Uterus (tissue), 4 donors: ENCODE data around the gene WDR4. TPM values are rescaled to one million over a fixed set of nuclear protein-coding genes. Genes with fewer than 3 reads are reported as not detected.
"Not testable (repeated sequence)": the region's sequence is repeated elsewhere in the genome, so short reads cannot be mapped to it uniquely, and the experiment has no call there.

ENCODE experiments used
- DNase-seq, 2 donors: peaks; one replicate each; pipeline ENCODE4 v3.0.0-alpha.2; 2019 to 2020
- H3K27ac ChIP-seq, 2 donors: fragments of 200-600 bp; sonication (generic); 1 replicate in 1 of 2; 2 replicates in 1 of 2; pipeline ENCODE4 v1.5.1; 2016 to 2018
- H3K27me3 ChIP-seq, 2 donors: fragments of 200-600 bp; sonication (generic); one replicate each; pipeline ENCODE4 v1.5.1; 2018 to 2019; ENCODE audit warnings: control low read depth in 1 of 2
- H3K36me3 ChIP-seq, 2 donors: fragments of 200-600 bp; sonication (generic); one replicate each; pipeline ENCODE4 v1.5.1; 2019; ENCODE audit warnings: control low read depth in 1 of 2
- H3K4me1 ChIP-seq, 2 donors: fragments of 200-600 bp; sonication (generic); one replicate each; pipeline ENCODE4 v1.5.1; 2018 to 2019; ENCODE audit warnings: control low read depth in 1 of 2
- H3K4me3 ChIP-seq, 2 donors: fragments of 200-600 bp; sonication (generic); 1 replicate in 1 of 2; 2 replicates in 1 of 2; pipeline ENCODE4 v1.5.1; 2018 to 2019; ENCODE audit warnings: mild to moderate bottlenecking in 1 of 2
- H3K9me3 ChIP-seq, 2 donors: fragments of 200-600 bp; sonication (generic); one replicate each; pipeline ENCODE4 v1.5.1; 2019; ENCODE audit warnings: control low read depth in 1 of 2
- POLR2A ChIP-seq, 2 donors: fragments of 450-650 bp; IDR thresholded peaks; one replicate each; pipeline ENCODE4 v1.6.1; 2016; ENCODE audit warnings: antibody characterized with exemption in 2 of 2, mild to moderate bottlenecking in 1 of 2, moderate library complexity in 1 of 2
- intact Hi-C: fragments of 100-400 bp; cut with DNase I; formaldehyde crosslinking; loops from one replicate; pipeline ENCODE4 v1.15.1; 2023; ENCODE audit warnings: low total_unique reads
- total RNA-seq, 4 donors: library from RNA; depleted of rRNA in 3 of 4; stranded (reverse); fragments of >200 nt in 3 of 4; gene quantifications; one replicate each; pipeline versions ENCODE4 v1.1.0 to v1.2.4, GENCODE V29; 2014 to 2023
- TF ChIP-seq, protein P1 (sequence below), 4 experiments: fragments of 200-600 bp in 2 of 4; fragments of 450-650 bp in 2 of 4; sonication (generic) in 2 of 4; IDR thresholded peaks; one replicate each; pipeline ENCODE4 v1.5.1; 2016 to 2019; ENCODE audit warnings: antibody characterized with exemption in 4 of 4, mild to moderate bottlenecking in 2 of 4, moderate library complexity in 1 of 4
- donor health status: DM: yes; HTN: yes; CAD: no.

Gene WDR4
- total RNA-seq, 4 donors from 2014 or later: 6.4 to 19.1 (median 17.8) TPM; not detected in 1

DNA sequence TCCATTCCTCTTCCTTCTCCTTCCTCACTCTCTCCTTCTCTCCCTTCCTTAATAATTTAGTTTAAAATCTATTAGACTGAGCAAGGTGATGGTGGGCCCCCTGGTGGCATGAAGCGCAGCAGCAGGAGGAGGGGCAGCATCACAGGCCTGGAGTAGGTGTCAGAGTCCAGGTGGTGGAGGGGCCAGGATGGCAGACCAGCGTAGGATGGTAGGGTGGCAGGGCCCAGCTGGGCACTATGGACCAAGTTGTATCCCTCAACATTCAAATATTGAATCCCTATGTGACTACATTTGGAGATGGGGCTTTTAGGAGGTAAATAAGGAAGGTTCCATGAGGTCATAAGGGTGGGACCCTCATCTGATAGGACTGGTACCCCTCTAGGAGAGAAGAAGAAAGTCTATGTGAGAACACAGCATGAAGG lies 61.0 kb downstream of the WDR4 start:
- Histone ChIP-seq H3K4me1 (no peaks in the 10 kb centered on the region), H3K4me3 (no peak overlapping the region), H3K27ac (no peak overlapping the region), H3K27me3 (no peaks in the 10 kb centered on the region), H3K9me3 (no peaks in the 10 kb centered on the region), H3K36me3 (no peaks in the 10 kb centered on the region)
- peak; percentile 52 for DNase-seq
- intact Hi-C loops: no loop called here
- TF ChIP-seq, protein P1, sequence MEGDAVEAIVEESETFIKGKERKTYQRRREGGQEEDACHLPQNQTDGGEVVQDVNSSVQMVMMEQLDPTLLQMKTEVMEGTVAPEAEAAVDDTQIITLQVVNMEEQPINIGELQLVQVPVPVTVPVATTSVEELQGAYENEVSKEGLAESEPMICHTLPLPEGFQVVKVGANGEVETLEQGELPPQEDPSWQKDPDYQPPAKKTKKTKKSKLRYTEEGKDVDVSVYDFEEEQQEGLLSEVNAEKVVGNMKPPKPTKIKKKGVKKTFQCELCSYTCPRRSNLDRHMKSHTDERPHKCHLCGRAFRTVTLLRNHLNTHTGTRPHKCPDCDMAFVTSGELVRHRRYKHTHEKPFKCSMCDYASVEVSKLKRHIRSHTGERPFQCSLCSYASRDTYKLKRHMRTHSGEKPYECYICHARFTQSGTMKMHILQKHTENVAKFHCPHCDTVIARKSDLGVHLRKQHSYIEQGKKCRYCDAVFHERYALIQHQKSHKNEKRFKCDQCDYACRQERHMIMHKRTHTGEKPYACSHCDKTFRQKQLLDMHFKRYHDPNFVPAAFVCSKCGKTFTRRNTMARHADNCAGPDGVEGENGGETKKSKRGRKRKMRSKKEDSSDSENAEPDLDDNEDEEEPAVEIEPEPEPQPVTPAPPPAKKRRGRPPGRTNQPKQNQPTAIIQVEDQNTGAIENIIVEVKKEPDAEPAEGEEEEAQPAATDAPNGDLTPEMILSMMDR (IDR thresholded peaks at IDR 0.05): peak; percentile 67 to 82 (median 75)
- no peak for TF ChIP-seq POLR2A (IDR thresholded peaks at IDR 0.05)

DNA sequence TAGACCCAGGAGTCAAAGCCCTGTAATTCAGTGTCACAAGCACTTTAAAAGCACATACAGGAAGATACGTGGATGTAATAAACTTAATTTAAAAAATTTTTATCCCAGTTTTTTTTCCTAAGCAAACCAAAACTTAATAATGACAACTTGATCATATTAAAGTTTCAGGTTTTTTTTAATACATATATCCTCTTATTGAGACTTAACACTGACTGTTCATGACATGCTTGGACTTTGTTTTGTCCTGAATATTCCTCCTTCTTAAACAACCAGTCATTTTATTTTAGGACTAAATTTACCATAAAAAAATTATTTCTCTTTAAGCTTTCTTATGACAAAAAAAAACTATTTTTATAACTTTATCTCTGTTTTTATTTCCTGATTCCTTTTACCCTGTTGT lies 64.1 kb downstream of the WDR4 start:
- intact Hi-C loops: no loop called here
- no peaks in the 10 kb centered on the region for H3K4me1 ChIP-seq
- TF ChIP-seq, protein P1 (IDR thresholded peaks at IDR 0.05): no peak
- no peak for TF ChIP-seq POLR2A (IDR thresholded peaks at IDR 0.05)
- no peak overlapping the region for H3K27ac ChIP-seq
- no peak overlapping the region for H3K4me3 ChIP-seq
- no peaks in the 10 kb centered on the region for H3K9me3 ChIP-seq
- no peaks in the 10 kb centered on the region for H3K27me3 ChIP-seq
- DNase-seq: no peak
- no peaks in the 10 kb centered on the region for H3K36me3 ChIP-seq

DNA sequence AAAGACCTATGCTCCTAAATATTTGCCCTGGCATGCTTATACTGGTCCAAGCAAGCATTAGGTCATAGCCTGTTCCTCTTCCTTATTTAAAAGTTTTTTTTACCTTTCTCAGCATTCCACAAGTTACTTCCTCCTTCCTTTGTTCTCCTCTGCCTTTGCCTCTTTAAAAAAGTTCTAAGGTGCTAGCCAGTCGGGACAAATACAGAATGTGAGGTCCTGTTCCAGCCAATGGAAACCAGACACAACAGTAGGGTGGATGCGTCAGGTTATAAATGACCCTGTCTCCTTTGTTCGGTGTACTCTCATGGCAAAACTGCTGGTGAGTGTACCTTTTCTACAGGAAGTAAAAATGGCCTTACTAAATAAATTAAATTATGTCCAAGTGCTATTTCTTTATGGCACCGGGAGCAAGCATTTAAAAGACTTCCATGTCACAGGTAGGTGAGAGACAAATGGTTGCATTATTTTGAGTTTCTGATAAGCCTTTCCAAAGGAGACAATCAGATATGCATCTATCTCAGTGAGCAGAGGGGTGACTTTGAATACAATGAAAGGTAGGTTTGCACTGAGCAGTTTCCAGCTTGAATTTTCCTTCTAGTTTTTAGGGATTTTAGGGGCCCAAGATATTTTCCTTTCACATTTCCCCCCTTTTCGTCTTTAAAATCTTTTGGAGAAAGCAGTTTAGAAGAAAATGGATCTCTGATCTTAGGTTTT lies 66.7 kb downstream of the WDR4 start:
- H3K4me3 ChIP-seq, DNase-seq, intact Hi-C loops, H3K4me1 ChIP-seq, H3K27me3 ChIP-seq, H3K27ac ChIP-seq, H3K36me3 ChIP-seq, H3K9me3 ChIP-seq: not testable (repeated sequence)
- TF ChIP-seq POLR2A (IDR thresholded peaks at IDR 0.05): peak in 1 of 2 donors; percentile 33

DNA sequence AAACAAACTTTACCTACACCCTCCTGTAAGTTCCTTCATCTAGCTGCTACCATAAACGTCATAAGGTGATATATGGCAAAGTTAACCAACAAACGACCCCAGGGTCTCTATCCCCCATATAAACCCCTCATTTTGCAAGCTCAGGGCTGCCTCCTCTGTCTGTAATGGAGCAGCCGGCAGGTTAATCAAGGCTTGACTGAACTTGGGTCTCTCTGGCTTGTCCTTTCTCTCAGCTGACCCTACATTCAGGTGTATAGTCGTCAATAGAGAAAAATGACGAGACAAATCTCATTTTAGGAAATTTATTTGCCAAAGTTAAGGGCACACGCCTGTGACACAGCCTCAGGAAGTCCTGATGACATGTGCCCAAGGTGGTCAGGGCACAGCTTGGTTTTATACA lies 67.4 kb downstream of the WDR4 start:
- Histone ChIP-seq H3K4me3 (no peak overlapping the region), H3K4me1 (no peaks in the 10 kb centered on the region), H3K27ac (no peak overlapping the region), H3K27me3 (no peaks in the 10 kb centered on the region), H3K36me3 (no peaks in the 10 kb centered on the region), H3K9me3 (no peaks in the 10 kb centered on the region)
- DNase-seq: no peak
- intact Hi-C loops: no loop called here
- TF ChIP-seq POLR2A (IDR thresholded peaks at IDR 0.05): no peak

DNA sequence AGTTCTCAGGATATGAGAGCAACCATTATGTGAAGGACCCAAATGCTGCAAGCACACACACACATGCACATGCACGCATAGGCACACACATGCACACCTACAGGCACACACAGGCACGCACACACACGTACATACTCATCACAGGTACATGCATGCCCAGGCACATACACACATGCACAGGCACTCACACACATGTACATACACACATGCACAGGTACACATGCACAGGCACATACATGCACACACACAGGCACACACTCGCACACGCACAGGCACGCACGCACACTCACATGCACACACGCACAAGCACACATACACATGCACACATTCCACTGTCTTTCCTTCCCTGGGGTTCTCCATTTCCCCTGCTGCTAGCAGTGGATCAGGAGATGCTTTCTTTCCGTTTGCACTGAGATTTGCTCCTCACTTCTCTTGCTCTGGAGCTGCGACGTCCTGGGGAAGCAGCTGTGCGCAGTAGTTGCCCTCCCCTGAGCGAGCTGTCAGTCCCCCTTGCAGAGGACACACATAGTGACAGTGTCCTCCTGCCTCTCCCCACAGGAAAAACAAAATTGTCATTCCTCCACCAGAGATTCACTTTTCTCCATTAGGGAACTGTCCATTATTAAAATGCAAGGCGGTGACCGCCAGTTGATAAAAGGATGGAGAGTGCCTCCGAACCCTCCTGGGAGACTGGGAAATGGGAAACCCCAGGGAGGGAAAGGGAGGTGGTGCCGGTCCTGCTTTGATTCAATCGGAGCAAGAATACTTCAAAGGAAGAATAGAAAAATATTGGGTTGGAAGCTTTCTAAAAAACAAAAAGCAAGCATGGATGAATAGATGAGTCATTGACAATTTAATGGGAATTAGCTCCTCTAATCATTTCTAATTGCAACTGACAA lies 69.5 kb downstream of the WDR4 start:
- TF ChIP-seq POLR2A (IDR thresholded peaks at IDR 0.05): no peak
- TF ChIP-seq, protein P1 (IDR thresholded peaks at IDR 0.05): no peak
- Histone ChIP-seq H3K36me3 (no peaks in the 10 kb centered on the region), H3K9me3 (no peaks in the 10 kb centered on the region), H3K4me1 (no peaks in the 10 kb centered on the region), H3K4me3 (no peak overlapping the region), H3K27ac (no peak overlapping the region), H3K27me3 (no peaks in the 10 kb centered on the region)
- intact Hi-C loops: no loop called here
- DNase-seq: no peak

DNA sequence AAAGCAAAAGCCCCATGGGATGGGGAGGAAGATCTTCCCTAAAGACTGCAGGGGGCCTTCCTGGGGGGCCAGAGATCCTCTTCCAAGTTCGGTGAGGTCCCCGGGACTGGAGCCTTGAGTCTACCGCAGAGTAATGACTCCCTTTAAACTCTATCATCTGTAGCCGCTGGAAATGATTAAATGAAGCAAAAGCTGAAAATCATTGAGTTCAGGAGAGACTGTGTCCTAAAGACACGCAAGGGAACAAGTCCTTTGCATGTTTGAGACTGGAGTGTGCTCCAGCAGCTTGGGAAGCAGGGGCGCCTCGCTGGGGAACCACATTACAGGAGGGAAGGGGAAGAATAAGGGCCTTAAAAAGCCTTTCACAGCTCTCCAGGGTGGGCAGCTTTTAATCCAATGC lies 70.2 kb downstream of the WDR4 start:
- Histone ChIP-seq H3K4me1 (no peaks in the 10 kb centered on the region), H3K4me3 (no peak overlapping the region), H3K27me3 (no peaks in the 10 kb centered on the region), H3K36me3 (no peaks in the 10 kb centered on the region), H3K9me3 (no peaks in the 10 kb centered on the region), H3K27ac (no peak overlapping the region)
- intact Hi-C loops: no loop called here
- no peak for DNase-seq
- no peak for TF ChIP-seq POLR2A (IDR thresholded peaks at IDR 0.05)
- TF ChIP-seq, protein P1 (IDR thresholded peaks at IDR 0.05): no peak
